Measurements from ENCODE around the gene IMMP2L.
"Not testable (repeated sequence)": the region's sequence is repeated elsewhere in the genome, so short reads cannot be mapped to it uniquely, and the experiment has no call there.

The IMMP2L gene

GRCh38 chr7:110973196-110973990 lies 588.9 kb downstream of the IMMP2L start:
- no peak for DNase-seq

GRCh38 chr7:110964775-110965174 lies 597.5 kb downstream of the IMMP2L start:
- no peak for DNase-seq

DNA sequence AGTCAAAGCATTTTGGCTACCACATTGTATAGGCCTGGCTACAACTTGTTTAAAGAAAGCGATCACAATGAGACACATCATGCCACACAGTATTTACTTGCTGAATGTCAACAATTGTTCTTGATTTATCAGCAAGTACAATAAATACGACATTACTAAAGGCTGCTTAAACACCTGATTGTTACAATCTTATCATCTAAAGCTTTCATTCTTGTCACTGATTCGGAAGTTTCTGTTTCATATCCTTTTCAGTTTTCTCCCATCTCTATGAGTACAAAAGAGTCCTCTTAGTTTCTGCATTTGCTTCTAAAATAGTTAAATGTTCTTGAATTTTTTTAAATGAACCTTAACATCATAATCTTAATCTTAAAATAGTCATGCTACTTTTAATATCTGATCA lies 599.5 kb downstream of the IMMP2L start:
- no peak for DNase-seq

DNA sequence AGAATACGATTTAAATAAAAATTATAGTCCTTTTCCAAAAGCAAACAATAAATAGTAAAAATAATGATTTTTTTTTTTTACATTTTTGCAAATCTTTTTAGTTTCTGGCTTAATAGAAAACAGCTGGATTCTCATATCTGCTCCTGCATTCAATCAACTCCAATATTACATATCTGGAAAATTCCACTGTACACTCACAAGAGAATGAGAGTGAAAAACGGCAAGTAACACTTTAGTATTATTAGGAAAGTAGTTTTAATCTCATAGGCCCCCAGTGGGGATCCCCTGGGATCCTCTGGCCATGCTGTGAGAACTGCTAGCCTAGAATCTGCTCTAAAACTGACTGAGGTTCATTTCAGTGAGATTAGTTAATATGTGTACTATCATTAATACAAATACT lies 599.9 kb downstream of the IMMP2L start:
- no peak for DNase-seq

DNA sequence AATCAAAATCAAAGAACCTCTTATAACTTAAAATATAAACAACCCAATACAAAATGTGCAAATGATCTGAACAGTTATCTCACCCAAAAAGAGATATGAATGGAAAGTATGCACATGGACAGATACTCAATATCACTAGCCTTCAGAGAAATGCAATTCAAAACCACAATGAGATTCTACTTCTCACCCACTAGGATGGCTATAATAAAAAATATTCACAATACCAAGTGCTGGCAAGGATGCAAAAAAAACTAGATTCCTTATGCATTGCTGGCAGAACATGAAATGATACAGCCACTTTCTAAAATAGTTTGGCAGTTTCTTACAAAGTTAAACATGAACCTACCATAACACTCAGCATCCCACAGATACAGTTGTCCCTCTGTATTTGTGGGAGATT lies 601.5 kb downstream of the IMMP2L start:
- DNase-seq: no peak

GRCh38 chr7:110948280-110948679 lies 614.0 kb downstream of the IMMP2L start:
- DNase-seq: no peak

- no peak for DNase-seq
Measured at GRCh38 chr7:110947408-110947807, 614.9 kb downstream of the IMMP2L start.

- DNase-seq: no peak
Measured at GRCh38 chr7:110944966-110945644, 617.2 kb downstream of the IMMP2L start.

DNA sequence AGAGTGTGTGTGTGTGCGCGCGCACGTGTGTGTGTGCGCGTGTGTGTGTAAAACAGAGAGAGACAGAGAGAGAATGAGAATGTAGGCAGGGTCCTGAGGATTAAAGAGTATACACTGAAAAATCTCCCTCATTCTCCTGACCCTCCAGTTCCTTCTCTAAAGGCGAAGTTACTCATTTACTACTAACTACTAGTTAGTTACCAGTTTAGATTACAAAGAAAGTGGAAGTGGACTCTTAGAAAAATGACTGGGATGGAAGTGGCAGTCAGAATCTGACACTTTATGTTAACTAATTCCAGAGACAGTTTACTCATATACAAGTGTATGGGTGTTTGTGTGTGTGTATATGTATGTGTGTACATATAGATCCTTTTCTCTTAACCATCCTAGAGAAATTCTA lies 617.8 kb downstream of the IMMP2L start:
- no peak for DNase-seq

- peak; percentile 39 for DNase-seq
Measured at GRCh38 chr7:110943701-110944345, 618.5 kb downstream of the IMMP2L start.

- no peak for DNase-seq
Measured at GRCh38 chr7:110941385-110941784, 620.9 kb downstream of the IMMP2L start.

DNA sequence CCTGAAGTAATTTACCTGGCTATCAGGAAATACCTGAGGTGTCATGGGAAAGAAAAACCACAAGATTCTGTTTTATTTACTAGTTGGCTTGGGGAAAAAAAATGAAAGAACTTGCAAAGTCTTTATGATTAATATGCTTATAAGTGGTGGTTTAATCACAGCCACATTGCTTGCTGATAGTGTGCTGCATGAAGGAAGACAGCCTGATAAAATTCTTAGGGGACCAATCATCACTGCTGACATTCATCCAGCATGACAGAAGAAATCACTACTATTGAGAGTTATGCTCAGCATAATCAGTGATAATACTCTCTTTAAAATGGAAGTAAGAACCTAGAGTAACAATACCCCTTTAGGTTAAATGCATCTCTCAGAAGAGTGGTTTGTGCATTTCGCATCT lies 621.5 kb downstream of the IMMP2L start:
- no peak for DNase-seq

DNA sequence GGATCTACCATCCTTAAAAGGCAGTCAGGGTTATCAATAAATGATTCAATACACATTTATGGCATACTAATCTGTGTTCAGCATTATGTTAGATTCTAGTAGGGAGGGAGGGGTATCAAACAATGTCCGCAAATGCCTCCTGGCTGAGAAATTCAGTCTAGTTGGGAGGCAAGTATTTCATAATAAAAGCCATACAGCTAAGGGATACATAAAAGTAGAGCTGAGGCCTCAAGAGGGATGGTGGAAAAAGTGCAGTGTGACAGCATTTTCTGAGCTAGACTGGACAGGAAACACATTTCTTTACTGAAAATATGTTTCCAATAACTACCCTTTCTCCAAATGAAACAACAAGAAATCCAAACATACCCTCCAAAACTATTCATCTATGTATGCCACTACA lies 624.1 kb downstream of the IMMP2L start:
- DNase-seq: no peak

DNA sequence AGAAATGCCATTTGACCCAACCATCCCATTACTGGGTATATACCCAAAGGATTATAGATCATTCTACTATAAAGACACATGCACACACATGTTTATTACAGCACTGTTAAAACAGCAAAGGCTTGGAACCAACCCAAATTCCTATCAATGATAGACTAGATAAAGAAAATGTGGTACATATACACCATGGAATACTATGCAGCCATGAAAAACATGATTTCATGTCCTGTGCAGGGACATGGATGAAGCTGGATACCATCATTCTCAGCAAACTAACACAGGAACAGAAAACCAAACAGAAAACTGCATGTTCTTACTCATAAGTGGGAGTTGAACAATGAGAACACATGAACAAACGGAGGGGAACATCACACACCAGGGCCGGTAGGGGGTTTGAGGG lies 625.6 kb downstream of the IMMP2L start:
- not testable (repeated sequence) for DNase-seq

DNA sequence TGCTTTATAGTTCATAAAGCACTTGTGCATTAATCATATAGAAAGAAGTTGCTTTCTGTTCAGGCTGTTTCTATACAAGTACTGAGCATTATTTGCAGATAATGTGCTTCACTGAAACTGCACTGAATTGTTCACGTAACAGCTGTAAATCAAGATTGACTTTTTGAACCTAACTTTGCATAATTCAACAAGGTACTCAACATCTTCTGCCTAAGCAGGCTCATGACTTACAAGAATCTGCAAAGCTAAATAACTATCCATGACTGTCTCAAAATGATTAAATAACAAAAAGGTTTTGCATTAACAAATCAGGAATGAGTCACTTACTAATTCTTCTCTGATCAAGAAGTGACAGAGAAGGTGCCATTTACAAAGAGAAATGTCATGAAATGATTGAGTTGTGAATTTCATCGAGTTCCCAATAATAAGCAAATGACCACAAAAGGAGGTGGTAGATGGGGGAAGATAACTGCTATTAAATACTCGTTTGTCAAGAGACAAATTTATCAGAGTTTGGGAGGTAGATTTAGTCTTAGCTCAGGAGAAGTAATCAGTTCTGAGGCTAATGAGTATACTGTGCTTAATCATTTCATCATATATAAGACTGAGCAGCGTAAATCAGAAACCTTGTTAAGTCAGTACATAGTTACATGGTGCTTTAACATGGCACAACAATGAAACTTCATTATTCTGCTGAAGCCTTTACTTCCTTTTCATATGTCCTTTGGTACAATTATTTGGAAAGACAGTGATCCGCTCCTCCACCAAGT lies 632.6 kb downstream of the IMMP2L start:
- DNase-seq: no peak

DNA sequence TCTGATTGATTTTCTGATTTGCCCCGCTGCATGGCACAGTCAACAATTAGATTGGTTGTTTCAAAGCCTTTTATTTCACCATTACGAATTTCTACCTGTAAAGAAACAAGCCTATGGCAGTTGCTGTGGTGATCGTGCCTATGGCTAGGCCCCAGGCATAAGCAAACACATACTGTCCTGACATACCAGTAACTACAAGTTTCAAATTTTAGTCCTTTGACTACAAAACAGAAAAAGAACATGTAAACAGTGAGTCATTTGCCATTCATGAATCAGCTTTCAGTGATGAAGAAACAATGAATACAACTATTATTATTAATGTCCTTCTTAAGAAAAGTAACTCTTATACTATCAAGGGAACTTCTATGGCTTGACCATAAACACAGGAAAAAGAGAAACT lies 639.4 kb downstream of the IMMP2L start:
- DNase-seq: no peak

DNA sequence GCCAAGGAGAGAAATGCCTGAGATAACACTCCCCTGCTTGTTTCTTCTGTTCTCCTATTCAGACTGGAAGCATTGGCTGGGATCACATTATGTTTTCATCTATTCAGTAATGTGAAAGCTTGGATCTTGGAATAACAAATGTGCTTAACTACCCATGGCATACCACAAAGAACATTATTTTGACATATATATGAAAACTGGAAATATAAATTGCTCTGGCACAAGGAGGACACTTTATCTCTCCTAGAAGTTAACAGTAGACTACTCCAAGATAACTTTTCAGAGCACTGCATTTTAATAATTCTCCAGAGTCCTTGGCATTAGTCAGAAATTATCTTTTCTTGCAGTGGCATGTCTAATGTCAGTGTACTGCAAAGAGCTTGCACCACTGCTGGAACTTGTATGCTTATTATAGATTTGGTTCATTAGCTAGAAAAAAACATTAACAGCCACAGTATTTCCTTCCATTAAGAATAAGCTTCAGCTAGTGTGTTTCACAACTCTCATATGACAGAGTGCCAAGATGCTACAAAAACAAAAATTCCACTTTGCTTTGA lies 640.6 kb downstream of the IMMP2L start:
- no peak for DNase-seq

GRCh38 chr7:110918949-110919548 lies 643.2 kb downstream of the IMMP2L start:
- no peak for DNase-seq

GRCh38 chr7:110914263-110914662 lies 648.0 kb downstream of the IMMP2L start:
- DNase-seq: no peak

- DNase-seq: no peak
Measured at GRCh38 chr7:110911632-110912031, 650.7 kb downstream of the IMMP2L start.

GRCh38 chr7:110909117-110909516 lies 653.2 kb downstream of the IMMP2L start:
- DNase-seq: no peak

DNA sequence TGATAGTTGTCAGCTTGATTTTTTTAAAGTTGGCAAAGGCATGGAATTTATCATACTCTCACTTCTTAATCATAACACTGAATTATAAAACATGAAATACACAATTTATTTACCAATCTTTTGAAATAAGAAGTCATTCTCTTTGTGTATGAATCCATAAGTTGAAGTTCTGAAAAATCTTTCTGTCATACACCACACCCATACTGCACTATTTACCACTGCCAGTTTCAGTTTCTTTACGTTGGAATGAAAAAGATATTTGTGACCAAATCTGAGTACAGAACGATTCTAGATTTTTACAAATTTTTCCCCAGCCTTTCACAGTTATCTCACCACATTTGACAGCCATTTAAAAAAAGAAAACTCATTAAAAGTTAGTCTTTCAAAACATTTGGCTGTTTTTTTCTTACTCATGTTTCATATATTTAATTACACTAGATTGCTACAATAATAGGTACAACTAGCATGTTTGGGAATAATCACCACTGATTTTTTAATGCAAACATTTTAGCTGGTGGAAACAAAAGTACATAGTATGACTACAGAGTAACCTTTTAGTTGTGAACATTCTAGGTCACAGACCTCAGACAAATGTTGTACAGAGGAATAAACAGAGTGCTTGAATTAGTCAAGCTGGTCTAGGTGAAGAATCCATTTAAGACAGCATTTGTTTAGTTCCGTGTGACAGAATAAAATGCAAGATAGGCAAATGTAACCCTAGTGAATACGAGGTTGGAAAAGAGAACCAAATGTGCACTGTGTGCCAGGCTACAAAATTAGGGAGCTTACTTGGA lies 656.3 kb downstream of the IMMP2L start:
- DNase-seq: no peak
